H1 (cell line): ENCODE results near the gene SLC25A51. TPM values are rescaled to one million over a fixed set of nuclear protein-coding genes. Genes with fewer than 3 reads are reported as not detected.

ENCODE experiments used
- NRF1 ChIP-seq: IDR thresholded peaks from 2 replicates; pipeline ENCODE4 v1.6.1; 2011; ENCODE audit warnings: mild to moderate bottlenecking, low read depth, low read length, improper control_type of control experiment
- polyA plus RNA-seq, 7 experiments: library from polyadenylated mRNA; depleted of rRNA in 3 of 7; stranded (reverse) in 5 of 7; unstranded in 2 of 7; fragments of >200 nt in 5 of 7; fragments of 200-250 nt in 2 of 7; gene quantifications; 1 replicate in 5 of 7; 2 replicates in 1 of 7; 4 replicates in 1 of 7; pipeline versions ENCODE4 v1.2.1 to v1.2.3, GENCODE V29; 2011 to 2013; ENCODE audit warnings: missing spikeins in 2 of 7, mixed read lengths in 2 of 7
- total RNA-seq: library from RNA; stranded (reverse); fragmentation: NEBNext Ultra II Directional; extraction: Animal tissue kit (Norgen Biotek cat#: 25700); gene quantifications from 2 replicates; pipeline ENCODE4 v1.2.1, GENCODE V29; 2021

The SLC25A51 gene
- total and polyA plus RNA-seq, 2 of the 8 experiments (the other 6 are each of a cell fraction or from before 2014, with no cell fraction given), result 8.0 to 14.5 TPM

DNA sequence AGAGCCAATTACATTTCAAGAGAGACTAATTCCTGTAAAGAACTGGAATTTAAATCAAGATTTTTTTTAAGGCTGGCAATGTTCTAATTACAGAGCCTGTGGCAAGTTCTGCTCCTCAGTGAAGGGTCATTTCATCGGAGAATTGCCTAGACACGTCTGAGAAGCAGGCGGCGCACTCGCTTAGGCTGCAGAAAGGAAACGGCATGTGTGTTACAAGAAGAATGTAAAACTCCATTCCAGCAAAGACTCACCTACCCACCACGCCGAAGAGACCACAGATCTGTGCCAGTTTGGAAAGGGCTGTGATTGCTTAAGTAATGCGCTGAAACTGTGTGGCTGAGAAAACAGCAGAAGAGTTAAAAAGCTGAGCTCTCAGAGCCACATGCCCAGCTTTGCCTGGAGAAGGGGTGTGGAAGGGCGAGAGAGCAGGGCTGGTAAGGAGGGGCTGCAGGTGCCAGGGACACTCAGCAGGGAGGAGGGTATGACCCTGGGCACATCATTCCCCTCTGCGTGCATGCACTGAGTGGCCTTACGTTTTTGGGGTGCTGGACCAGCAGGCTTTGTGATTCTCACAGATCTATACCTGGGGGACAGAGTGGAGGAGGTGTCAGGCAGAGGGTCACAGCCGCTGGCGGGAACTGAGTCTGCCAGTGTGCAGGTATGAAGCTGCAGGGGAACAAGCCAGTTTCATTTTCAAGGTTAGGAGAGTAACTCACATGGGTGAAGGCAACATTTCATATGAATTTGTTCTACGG, 17.8 kb upstream of the SLC25A51 start (continued):
- TF ChIP-seq NRF1, result no peak
